HG03025 (cell line): Measurements from ENCODE around the gene C4orf50.

Source experiments
- ATAC-seq: cut with Tn5 transposase; IDR thresholded peaks from one replicate; pipeline ENCODE4 v1.9.1; 2021; ENCODE audit warnings: mild to moderate bottlenecking, moderate library complexity; ENCODE audit not compliant: unreplicated experiment, low FRiP score

C4orf50 gene

GRCh38 chr4:6018331-6018730, at the start of gene C4orf50:
C4orf50 (minus strand) TSS chr4:6018431.
- ATAC-seq: no peak

- ATAC-seq: no peak
Observed at GRCh38 chr4:6065934-6066590, 47.8 kb upstream of the C4orf50 start.

GRCh38 chr4:6065166-6065565, 46.9 kb upstream of the C4orf50 start:
- no peak for ATAC-seq

GRCh38 chr4:6064383-6064782, 46.2 kb upstream of the C4orf50 start:
- no peak for ATAC-seq

GRCh38 chr4:6063684-6064083, 45.5 kb upstream of the C4orf50 start:
- ATAC-seq: no peak

- ATAC-seq: no peak
Observed at GRCh38 chr4:6062133-6062532, 43.9 kb upstream of the C4orf50 start.

- ATAC-seq: no peak
Observed at GRCh38 chr4:6059375-6059805, 41.2 kb upstream of the C4orf50 start.

GRCh38 chr4:6058531-6059374, 40.5 kb upstream of the C4orf50 start:
- no peak for ATAC-seq

- ATAC-seq: no peak
Observed at GRCh38 chr4:6056976-6057766, 38.9 kb upstream of the C4orf50 start.

- ATAC-seq: no peak
Observed at GRCh38 chr4:6055436-6055835, 37.2 kb upstream of the C4orf50 start.

- no peak for ATAC-seq
Observed at GRCh38 chr4:6055030-6055429, 36.8 kb upstream of the C4orf50 start.

- no peak for ATAC-seq
Observed at GRCh38 chr4:6054162-6054922, 36.1 kb upstream of the C4orf50 start.

- no peak for ATAC-seq
Observed at GRCh38 chr4:6052679-6053078, 34.4 kb upstream of the C4orf50 start.

- ATAC-seq: no peak
Observed at GRCh38 chr4:6050551-6050950, 32.3 kb upstream of the C4orf50 start.

- ATAC-seq: no peak
Observed at GRCh38 chr4:6049985-6050384, 31.8 kb upstream of the C4orf50 start.

GRCh38 chr4:6049278-6049677, 31.0 kb upstream of the C4orf50 start:
- no peak for ATAC-seq

GRCh38 chr4:6048537-6048936, 30.3 kb upstream of the C4orf50 start:
- ATAC-seq: no peak

GRCh38 chr4:6047130-6047673, 29.0 kb upstream of the C4orf50 start:
- no peak for ATAC-seq

- ATAC-seq: no peak
Observed at GRCh38 chr4:6046526-6047129, 28.4 kb upstream of the C4orf50 start.

GRCh38 chr4:6044805-6045204, 26.6 kb upstream of the C4orf50 start:
- no peak for ATAC-seq
